Astrocyte of the cerebellum (primary cell): ENCODE measurements around the gene STX11.

ENCODE experiments used
- DNase-seq: peaks from one replicate; pipeline ENCODE4 v3.0.0-alpha.2; 2011; ENCODE audit warnings: low read depth
- H3K4me3 ChIP-seq: 2 replicates; pipeline ENCODE4 v1.5.1; 2011; ENCODE audit warnings: mild to moderate bottlenecking, low read depth, low read length, moderate library complexity
- CTCF ChIP-seq: IDR thresholded peaks from 2 replicates; pipeline ENCODE4 v1.5.1; 2012; ENCODE audit warnings: low read length, low read depth, moderate library complexity, mild to moderate bottlenecking; ENCODE audit errors: missing control alignments
- in situ Hi-C: cut with HindIII; loops from 2 replicates; pipeline ENCODE4 v1.10.0; 2017; ENCODE audit warnings: low sequenced_read_pairs

STX11 gene

GRCh38 chr6:144217797-144218196 lies 67.5 kb downstream of the STX11 start:
- no peak for DNase-seq

GRCh38 chr6:144219056-144219685 lies 68.9 kb downstream of the STX11 start:
- DNase-seq, result peak; percentile 31
- in situ Hi-C loops, result loop anchor here (5.0 kb wide), 1 partner anchor 78 kb away; no protein-coding TSS in a partner anchor
- no peak overlapping the region for H3K4me3 ChIP-seq
- peak; percentile 45 for TF ChIP-seq CTCF

More at GRCh38 chr6:144217797-144218196, 67.5 kb downstream of the STX11 start:
- H3K4me3 ChIP-seq, result no peak overlapping the region
- in situ Hi-C loops, result loop anchor here (5.0 kb wide), 1 partner anchor 80 kb away; no protein-coding TSS in a partner anchor
- TF ChIP-seq CTCF, result no peak

- no peak for DNase-seq
- no peak overlapping the region for H3K4me3 ChIP-seq
- in situ Hi-C loops, result no loop called here
- TF ChIP-seq CTCF, result no peak
Observed at GRCh38 chr6:144220031-144220790, 69.9 kb downstream of the STX11 start.

GRCh38 chr6:144223686-144224085 lies 73.4 kb downstream of the STX11 start:
- in situ Hi-C loops, result no loop called here
- no peak for TF ChIP-seq CTCF
- DNase-seq, result no peak
- no peak overlapping the region for H3K4me3 ChIP-seq

GRCh38 chr6:144231721-144232120 lies 81.4 kb downstream of the STX11 start:
- no peak for DNase-seq
- no peak for TF ChIP-seq CTCF
- no peak overlapping the region for H3K4me3 ChIP-seq
- in situ Hi-C loops, result no loop called here

- in situ Hi-C loops, result no loop called here
- no peak for TF ChIP-seq CTCF
- no peak overlapping the region for H3K4me3 ChIP-seq
- DNase-seq, result no peak
Observed at GRCh38 chr6:144232176-144232831, 82.0 kb downstream of the STX11 start.
